SK-N-MC (cell line): Measurements from ENCODE around the gene CDH23.

Experiments used
- DNase-seq: peaks from one replicate; pipeline ENCODE4 v3.0.0-alpha.2; 2011; ENCODE audit warnings: low read depth, low spot score
- H3K27ac ChIP-seq: fragments of 200-600 bp; sonication (generic); 2 replicates; pipeline ENCODE4 v1.5.1; 2016; ENCODE audit warnings: mixed run types
- H3K36me3 ChIP-seq: fragments of 200-600 bp; sonication (generic); 2 replicates; pipeline ENCODE4 v1.6.1; 2017; ENCODE audit warnings: antibody characterized with exemption, low read length, mixed read lengths; ENCODE audit not compliant: insufficient read depth
- H3K4me3 ChIP-seq: fragments of 200-600 bp; sonication (generic); 2 replicates; pipeline ENCODE4 v1.5.1; 2016
- H3K9ac ChIP-seq: fragments of 200-600 bp; sonication (generic); 2 replicates; pipeline ENCODE4 v1.8.0; 2017; ENCODE audit warnings: mixed run types, mixed read lengths; ENCODE audit not compliant: insufficient read length
- H3K9me3 ChIP-seq: fragments of 200-600 bp; sonication (generic); 2 replicates; pipeline ENCODE4 v1.6.1; 2017; ENCODE audit warnings: low read depth, mild to moderate bottlenecking, antibody characterized with exemption, low read length, moderate library complexity, mixed read lengths
- EZH2 ChIP-seq: fragments of 200-600 bp; sonication (generic); IDR thresholded peaks from one replicate; pipeline ENCODE4 v1.6.1; 2017; ENCODE audit warnings: antibody characterized with exemption
- FOXP2 ChIP-seq: optimal IDR thresholded peaks from 2 replicates; pipeline ENCODE3; 2011; ENCODE audit warnings: mild to moderate bottlenecking, moderate library complexity; ENCODE audit not compliant: insufficient read depth; ENCODE audit errors: extremely low read length, control extremely low read depth
- POLR2AphosphoS5 ChIP-seq: IDR thresholded peaks from 2 replicates; pipeline ENCODE4 v1.6.1; 2012; ENCODE audit warnings: mild to moderate bottlenecking, low read depth, low read length, borderline replicate concordance

The CDH23 gene

GRCh38 chr10:71685554-71686232, 289.0 kb downstream of the CDH23 start:
- TF ChIP-seq EZH2 (no peak), FOXP2 (no peak), POLR2AphosphoS5 (no peak)
- Histone ChIP-seq H3K4me3 (no peak overlapping the region), H3K27ac (no peak overlapping the region), H3K9ac (no peak overlapping the region), H3K9me3 (no peaks in the 10 kb centered on the region), H3K36me3 (no peaks in the 10 kb centered on the region)
- DNase-seq: no peak

GRCh38 chr10:71687077-71687476, 290.4 kb downstream of the CDH23 start:
- no peak overlapping the region for H3K9ac ChIP-seq
- TF ChIP-seq FOXP2 (no peak), EZH2 (no peak), POLR2AphosphoS5 (no peak)
- no peak overlapping the region for H3K27ac ChIP-seq
- H3K36me3 ChIP-seq: no peaks in the 10 kb centered on the region
- no peaks in the 10 kb centered on the region for H3K9me3 ChIP-seq
- no peak for DNase-seq
- no peak overlapping the region for H3K4me3 ChIP-seq

GRCh38 chr10:71687480-71687879, 290.8 kb downstream of the CDH23 start:
- H3K4me3 ChIP-seq: no peak overlapping the region

GRCh38 chr10:71688256-71688655, 291.5 kb downstream of the CDH23 start:
- Histone ChIP-seq H3K36me3 (no peaks in the 10 kb centered on the region), H3K27ac (no peak overlapping the region), H3K9me3 (no peaks in the 10 kb centered on the region), H3K4me3 (no peak overlapping the region), H3K9ac (no peak overlapping the region)
- no peak for DNase-seq
- no peak for TF ChIP-seq FOXP2
- TF ChIP-seq POLR2AphosphoS5: no peak
- TF ChIP-seq EZH2: no peak

More at GRCh38 chr10:71687480-71687879, 290.8 kb downstream of the CDH23 start:
- no peaks in the 10 kb centered on the region for H3K36me3 ChIP-seq
- no peak overlapping the region for H3K27ac ChIP-seq
- H3K9me3 ChIP-seq: no peaks in the 10 kb centered on the region
- TF ChIP-seq EZH2 (no peak), POLR2AphosphoS5 (no peak), FOXP2 (no peak)
- no peak overlapping the region for H3K9ac ChIP-seq
- DNase-seq: no peak

GRCh38 chr10:71690094-71690720, 293.5 kb downstream of the CDH23 start:
- Histone ChIP-seq H3K9ac (no peak overlapping the region), H3K27ac (no peak overlapping the region), H3K4me3 (no peak overlapping the region), H3K9me3 (no peaks in the 10 kb centered on the region), H3K36me3 (no peaks in the 10 kb centered on the region)
- no peak for DNase-seq
- TF ChIP-seq POLR2AphosphoS5 (no peak), EZH2 (no peak), FOXP2 (no peak)

- Histone ChIP-seq H3K27ac (no peak overlapping the region), H3K4me3 (no peak overlapping the region), H3K9ac (no peak overlapping the region), H3K36me3 (no peaks in the 10 kb centered on the region), H3K9me3 (no peaks in the 10 kb centered on the region)
- DNase-seq: no peak
- TF ChIP-seq FOXP2: no peak
- no peak for TF ChIP-seq EZH2
- no peak for TF ChIP-seq POLR2AphosphoS5
Observed at GRCh38 chr10:71691405-71691804, 294.7 kb downstream of the CDH23 start.

- DNase-seq: no peak
- H3K4me3 ChIP-seq: no peak overlapping the region
- H3K27ac ChIP-seq: no peak overlapping the region
- no peak overlapping the region for H3K9ac ChIP-seq
- TF ChIP-seq FOXP2: no peak
- no peak for TF ChIP-seq EZH2
- TF ChIP-seq POLR2AphosphoS5: no peak
- no peaks in the 10 kb centered on the region for H3K9me3 ChIP-seq
- H3K36me3 ChIP-seq: no peaks in the 10 kb centered on the region
Observed at GRCh38 chr10:71692598-71693306, 296.0 kb downstream of the CDH23 start.

GRCh38 chr10:71693377-71693776, 296.7 kb downstream of the CDH23 start:
- no peak overlapping the region for H3K27ac ChIP-seq
- H3K9ac ChIP-seq: no peak overlapping the region
- no peak overlapping the region for H3K4me3 ChIP-seq
- H3K36me3 ChIP-seq: no peaks in the 10 kb centered on the region
- H3K9me3 ChIP-seq: no peaks in the 10 kb centered on the region
- TF ChIP-seq FOXP2 (no peak), POLR2AphosphoS5 (no peak), EZH2 (no peak)
- no peak for DNase-seq

- no peak overlapping the region for H3K27ac ChIP-seq
- no peaks in the 10 kb centered on the region for H3K36me3 ChIP-seq
- no peak overlapping the region for H3K9ac ChIP-seq
Observed at GRCh38 chr10:71694039-71694501, 297.4 kb downstream of the CDH23 start.

More at GRCh38 chr10:71694039-71694501, 297.4 kb downstream of the CDH23 start:
- H3K4me3 ChIP-seq: no peak overlapping the region
- no peak for TF ChIP-seq POLR2AphosphoS5
- H3K9me3 ChIP-seq: no peaks in the 10 kb centered on the region
- DNase-seq: no peak
